GM21447 (cell line): ENCODE measurements around the gene XPA.
"Not testable (repeated sequence)": the region's sequence is repeated elsewhere in the genome, so short reads cannot be mapped to it uniquely, and the experiment has no call there.

Experiments used
- ATAC-seq: cut with Tn5 transposase; IDR thresholded peaks from one replicate; pipeline ENCODE4 v1.9.1; 2021; ENCODE audit not compliant: unreplicated experiment

XPA gene

DNA sequence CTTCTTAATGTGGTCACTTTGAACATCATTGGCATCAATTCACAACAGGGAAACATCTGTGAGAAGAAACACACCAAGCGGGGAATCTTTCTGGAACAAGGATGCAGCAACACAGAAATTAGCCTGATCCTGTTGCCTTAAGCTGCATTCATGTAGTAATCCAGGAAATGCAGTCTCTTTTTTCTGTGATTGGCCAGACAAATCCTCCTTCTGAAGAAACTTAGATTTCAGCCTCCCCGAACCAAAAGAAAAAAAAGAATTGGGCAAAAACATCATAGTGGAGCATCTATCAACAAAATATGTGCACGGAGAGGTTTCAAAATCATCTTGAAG lies 7.2 kb upstream of the XPA start:
- no peak for ATAC-seq

DNA sequence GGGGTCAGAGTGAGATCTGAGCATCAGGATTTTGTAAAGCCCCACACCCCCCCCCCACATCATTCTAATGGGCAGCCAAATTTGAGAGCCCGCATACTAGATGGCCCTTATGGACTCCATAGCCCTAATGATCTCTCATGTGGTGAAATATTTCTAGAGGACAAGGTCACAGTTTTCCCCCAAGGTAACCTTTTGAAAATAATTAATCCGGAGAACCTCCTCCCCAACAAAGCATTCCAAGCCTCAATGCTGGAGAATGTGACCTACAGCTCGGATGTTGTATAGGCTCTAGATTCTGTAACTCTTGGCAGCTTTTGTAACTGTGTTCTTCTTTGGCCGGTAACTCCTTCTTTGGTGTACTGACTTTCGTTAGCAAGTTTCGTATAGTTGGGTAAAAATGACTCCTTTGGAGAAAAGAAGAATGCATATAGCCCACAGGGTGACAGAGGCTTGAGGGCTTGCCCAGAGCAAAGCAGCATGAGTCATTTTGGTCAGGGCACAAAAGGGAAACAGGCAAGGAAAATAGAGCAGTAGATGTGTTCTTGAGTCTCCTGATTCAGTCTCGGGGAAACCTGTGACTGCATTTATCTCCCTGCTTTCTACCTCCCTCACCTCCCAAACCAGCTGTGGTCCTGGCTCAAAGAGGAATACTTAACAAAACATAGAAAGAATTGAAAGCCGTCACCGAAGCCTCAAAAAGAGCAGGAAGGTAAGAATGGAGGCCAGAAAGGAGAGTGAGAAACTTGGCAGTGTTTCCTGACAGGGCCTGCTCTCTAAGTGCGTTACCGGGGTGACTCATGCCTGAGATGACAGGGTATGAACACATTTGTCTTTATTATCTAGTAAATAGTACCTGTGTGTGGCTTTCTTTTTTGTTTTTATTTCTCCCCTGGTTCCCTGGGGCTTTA lies 6.6 kb upstream of the XPA start:
- peak; percentile 57 for ATAC-seq

DNA sequence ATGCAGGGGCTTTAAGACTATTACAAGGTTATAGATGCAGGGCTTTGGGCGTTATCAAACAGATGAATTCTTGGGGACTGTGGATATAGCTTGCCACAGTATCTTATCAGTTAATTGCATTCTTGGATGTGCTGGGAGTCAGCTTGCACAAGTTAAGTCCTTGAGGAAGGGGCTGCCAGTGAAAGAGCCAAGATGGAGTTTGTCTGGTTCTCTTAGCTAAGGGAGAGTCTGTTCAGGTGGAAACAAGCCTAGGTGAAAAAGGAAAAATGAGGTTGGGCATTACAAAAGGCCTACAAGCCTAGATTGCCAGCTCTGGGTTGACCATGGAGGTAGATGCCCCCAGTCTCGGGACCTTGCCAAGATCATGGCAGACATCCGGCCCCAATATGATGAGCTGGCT lies 2.7 kb upstream of the XPA start:
- ATAC-seq, result not testable (repeated sequence)

DNA sequence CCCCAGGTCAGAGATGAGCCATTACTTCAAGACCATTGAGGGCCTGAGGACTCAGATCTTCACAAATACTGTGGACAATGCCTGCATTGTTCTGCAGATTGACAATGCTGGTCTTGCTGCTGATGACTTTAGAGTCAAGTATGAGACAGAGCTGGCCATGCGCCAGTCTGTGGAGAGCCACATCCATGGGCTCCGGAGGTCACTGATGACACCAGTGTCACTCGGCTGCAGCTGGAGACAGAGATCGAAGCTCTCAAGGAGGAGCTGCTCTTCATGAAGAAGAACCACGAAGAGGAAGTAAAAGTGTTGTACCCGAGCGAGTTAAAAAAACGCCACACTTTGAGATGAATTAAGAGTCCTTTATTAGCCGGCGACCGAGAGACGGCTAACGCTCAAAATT lies 2.1 kb upstream of the XPA start:
- ATAC-seq, result not testable (repeated sequence)

DNA sequence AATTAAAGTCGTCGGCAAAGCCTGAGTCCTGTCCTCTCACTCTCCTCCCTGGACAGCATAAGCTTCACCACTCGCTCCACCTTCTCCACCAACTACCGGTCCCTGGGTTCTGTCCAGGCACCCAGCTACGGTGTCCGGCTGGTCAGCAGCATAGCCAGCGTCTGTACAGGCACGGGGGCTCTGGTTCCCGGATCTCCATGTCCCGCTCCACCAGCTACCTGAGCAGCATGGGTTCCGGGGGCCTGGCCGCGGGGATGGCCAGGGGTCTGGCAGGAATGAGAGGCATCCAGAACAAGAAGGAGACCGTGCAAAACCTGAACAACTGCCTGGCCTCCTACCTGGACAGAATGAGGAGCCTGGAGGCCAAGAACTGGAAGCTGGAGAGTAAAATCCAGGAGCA lies 1.7 kb upstream of the XPA start:
- no peak for ATAC-seq

DNA sequence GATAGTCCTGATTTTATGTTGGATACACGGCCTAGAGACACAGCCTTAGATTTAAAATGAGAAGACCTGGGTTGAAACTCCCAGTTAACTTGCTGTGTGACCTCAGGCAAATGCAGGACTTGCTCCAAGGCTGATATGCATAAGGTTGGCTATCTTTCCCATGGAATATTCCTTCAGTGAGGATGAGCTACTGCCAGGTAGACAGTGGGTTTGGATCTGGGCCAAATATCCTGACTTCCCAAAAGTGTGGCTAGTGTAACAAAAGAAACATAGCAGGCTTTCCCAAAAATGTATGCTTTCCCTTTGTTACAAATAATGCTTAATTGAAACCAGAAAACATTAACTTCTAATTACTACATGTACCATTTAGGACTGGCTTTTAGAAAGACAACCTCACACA lies 697 bp upstream of the XPA start:
- no peak for ATAC-seq

DNA sequence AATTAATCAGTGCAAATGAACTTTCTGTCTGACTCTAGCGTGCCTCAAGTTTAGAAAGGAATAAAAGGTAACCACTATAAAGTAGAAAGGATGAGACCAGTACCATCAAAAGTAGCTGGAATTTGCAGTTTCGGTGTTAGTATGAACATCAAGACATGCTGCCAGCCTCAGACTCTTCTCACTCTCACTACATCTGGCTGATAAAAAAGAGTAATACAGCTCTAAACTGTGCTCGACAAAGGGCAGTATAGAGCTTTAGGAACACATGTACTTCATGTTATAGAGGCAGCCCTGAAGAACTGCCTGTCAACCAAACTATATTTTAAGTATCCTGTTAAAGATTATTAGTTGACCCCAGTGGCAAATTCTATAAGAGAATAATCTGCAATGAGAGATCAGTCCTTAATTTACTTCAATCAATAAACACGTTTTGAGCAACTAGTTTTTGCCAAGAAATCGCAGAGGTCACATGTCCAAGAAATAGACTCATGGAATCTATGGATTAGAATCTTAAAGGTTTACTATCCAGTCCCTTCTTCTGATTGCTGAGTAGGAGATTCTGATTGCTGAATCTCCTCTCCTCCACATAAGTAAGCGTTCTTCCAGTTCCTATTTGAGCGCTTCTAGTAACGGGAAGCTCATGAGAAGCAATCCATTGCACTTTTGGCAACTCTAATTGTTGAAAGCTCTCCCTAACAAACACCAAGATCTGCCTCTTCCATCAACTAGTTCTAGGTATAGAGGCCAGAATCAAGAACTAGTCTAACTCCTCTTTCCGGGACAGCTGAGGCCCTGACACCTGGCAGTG lies 941 bp downstream of the XPA start:
- no peak for ATAC-seq

DNA sequence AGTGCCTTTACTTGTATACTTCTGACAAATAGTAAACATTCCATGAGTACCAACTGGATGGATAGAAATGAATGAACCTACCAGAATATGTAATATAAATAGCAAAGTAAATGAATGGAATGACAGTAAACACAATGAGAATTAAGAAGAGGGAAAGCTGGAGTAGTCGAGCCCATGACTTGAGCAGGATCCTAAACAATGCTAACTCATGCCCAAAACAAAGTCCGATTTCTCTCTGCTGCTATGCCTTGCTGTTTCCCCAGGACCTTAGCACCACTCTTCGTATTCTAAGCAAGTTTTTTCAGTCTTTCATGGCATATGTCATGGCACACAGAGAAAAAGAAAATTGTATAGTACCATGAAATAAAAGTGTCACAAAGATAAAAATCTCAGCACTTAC lies 1.8 kb downstream of the XPA start:
- no peak for ATAC-seq

DNA sequence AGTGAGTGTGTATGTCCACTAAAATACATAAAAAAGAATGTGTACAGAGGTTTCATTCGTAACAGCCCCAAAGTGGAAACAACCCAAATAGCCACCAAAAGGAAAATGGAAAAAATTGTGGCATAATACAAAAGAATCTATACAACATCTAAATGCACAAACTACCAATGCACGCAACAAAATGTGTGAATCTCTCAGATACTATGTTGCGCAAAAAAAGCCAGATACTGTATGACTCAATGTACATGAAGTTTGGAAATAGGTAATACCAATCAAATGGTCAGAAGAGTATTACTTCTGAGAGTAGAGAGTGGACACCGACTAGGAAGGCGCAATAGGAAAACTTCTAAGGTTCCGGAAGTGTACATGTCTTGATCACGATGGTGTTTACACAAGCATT lies 2.4 kb downstream of the XPA start:
- no peak for ATAC-seq

DNA sequence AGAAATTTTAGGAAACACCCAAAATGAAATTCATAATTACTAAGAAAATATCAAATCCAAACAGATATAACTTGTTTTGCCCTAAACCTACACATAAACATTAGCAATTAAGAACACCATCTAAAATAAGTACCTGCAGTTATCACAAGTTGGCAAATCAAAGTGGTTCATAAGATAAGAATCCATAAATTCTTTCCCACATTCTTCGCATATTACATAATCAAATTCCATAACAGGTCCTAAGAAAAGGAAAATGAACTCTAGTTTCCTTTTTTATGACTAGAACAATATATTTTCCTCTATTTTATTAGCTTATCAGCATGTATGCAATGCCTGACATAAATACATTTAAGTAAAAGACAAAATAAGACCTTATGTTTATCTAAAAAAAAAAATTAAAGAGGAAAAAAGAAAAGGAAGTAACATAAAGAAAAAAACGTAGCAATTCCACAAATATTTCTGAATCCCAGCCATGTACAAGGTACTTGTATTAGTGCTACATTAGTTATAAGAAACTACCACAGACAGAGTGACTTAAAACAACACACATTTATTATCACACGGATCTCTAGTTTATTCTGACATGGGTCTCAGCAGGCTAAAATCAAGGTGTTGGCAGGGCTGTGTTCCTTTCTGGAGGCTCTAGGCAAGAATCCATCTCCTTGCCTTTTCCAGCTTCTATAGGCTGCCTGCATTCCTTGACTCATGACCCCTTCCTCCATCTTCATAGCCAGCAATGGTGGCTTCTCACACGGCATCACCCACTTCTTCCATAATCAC lies 7.5 kb downstream of the XPA start:
- no peak for ATAC-seq

DNA sequence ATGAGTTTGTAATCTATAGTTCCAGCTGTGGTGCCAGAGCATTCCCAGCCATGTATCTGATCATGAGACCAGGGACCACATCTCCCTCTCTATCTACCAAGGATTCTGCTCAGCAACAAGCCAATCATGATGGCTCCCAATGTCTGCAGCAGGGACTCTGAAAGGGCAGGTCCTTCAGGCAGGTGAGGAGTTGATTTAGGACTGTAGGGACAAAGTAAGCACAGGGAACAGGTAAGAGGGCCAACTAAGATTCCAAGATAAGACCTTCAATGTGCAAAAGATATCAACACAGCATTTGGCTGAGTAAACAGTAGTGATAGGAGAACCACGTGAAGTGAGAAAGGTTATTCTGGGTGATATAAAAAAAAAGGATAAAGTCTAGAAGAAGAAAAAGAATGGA lies 8.5 kb downstream of the XPA start:
- no peak for ATAC-seq

DNA sequence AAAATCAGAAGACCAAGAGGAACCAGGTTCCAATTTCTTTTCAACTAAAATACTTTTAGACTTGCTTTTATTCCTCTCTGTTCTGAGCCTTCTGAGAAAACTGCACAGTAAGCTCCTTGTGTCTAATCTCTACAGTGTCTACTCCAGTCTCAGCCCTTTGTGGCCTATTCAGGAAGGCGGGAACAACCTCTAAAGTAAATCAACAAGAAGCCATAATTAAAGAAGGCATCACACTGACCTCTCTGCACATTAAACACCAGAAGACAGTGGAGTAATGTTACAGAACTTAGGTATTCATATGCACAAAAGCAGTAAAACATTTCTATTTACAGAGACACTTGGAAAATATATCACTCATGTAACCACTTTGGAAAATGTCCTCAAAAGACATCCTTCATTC lies 14.9 kb downstream of the XPA start:
- ATAC-seq, result no peak

DNA sequence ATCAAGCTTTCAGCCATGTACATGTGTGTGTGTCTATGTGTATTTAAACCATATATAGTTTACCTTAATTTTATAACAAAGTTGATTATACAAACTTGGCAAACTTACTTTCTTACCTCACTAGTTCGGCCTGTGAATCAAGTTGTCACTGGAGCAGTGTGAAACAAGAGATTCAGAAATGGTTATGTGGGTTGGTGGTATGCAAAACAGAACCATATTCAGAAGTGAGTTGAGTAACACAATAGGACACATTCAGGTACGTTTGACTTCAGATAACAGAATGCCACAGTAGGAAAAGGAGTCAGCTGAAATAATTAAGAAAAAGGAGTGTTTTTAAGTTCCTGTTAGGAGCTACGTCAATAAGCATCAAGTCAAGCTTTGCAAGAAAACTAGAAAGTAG lies 21.5 kb downstream of the XPA start:
- ATAC-seq, result no peak

DNA sequence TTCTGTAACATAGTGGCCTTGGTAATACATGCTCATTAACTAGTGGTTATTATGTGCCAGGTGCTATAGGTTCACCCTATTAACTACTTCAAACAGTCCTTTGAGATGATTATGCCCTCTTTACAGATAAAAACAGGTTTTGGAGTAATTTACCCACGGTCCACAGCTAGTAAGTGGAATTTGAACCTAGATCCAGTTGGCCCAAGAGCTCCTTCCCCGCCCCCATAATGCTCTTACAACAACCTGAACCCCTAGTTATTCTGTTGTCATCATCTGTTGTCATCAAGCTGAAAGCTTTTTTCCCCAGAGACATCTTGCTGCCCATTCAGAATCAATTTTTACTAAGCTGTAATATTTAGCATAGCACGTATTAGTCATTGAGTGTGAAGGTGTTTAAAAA lies 23.2 kb downstream of the XPA start:
- no peak for ATAC-seq

DNA sequence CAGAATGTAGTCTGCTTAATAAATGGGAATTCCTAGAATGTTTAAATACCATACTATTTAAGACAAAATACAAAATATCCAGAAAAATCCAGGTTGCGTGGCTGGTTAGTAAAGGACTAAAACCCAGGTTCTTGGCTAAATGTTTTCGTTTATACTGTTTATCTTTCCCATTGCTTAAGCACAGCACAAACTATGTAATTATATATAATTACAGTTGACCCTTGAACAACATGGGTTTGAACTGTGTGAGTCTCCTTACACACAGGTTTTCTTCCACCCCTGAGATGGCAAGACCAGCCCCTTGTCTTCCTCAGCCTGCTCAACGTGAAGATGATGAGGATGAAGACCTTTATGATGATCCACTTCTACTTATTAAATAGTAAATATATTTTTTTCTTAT lies 24.7 kb downstream of the XPA start:
- no peak for ATAC-seq

DNA sequence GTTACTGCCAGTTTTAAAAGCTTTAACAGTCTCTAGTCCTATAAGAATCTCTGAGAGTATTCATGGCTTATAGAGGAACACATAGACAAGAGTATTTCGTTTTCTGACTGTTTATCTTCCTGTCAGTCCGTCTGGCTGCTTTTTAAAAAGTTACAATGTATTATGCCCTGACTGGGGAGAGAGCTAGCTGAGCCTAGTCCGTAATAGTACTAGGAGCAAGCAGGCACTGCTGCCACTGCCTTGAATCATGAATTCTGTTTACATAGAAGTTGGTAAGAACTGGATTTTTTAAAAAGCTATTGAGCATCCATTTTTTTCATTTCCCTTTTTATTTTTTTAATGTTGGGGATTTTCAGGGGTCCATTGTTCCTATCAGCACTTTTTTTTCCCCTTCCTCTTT lies 26.6 kb downstream of the XPA start:
- ATAC-seq, result no peak

DNA sequence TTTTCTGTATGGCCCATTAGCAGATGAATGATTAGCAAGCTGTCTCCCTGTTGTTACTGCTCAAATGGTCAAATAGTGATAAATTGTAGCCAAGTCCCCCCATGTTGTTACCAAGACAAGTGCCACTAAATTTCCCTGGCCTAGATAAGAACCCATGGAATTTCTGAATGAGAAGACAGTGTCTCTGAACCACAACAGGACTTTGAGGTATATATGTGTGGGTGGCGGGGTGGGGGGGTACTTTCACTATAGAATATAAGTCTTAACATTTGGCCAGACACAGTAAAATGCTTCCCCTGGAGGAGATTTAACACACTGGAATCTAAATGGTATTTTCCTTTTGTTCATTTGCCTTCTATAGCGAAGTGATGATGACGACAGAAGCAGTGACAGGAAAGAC lies 28.7 kb downstream of the XPA start:
- ATAC-seq, result no peak

DNA sequence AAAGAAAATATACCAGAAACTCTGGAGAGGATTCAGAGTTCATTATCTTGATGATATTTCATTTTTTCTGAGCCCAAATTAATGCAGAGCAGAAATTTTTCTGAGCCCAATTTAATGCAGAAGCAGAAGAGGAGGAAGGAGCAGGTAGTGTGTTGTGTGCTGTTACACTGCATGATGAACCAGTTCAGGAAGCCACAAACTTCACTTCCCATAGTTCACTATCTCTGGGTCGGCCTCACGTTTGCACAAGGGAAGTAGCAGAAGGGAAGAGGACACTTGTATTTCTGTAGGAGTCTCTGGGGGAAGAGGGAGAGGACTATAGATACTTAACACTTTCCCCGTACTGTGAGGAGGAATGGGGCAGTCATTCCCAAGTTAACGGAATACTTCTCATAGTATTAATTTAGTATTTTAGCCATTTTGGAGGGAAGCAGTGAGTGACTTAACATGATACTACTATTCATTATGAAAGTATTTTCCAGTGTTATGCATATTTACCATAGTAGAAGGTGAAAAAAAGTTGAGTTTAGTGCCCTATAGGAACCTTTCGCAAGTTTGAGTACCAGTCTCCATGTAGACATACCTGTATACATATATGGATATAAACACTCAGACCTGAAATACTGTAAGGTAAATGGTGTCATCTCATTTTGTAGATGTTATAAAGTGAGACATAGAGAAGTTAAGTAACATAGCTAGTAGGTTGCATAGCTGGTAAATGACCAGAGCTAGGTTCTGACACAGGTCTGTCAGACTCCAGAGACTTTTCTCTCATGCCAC lies 30.0 kb downstream of the XPA start:
- no peak for ATAC-seq

DNA sequence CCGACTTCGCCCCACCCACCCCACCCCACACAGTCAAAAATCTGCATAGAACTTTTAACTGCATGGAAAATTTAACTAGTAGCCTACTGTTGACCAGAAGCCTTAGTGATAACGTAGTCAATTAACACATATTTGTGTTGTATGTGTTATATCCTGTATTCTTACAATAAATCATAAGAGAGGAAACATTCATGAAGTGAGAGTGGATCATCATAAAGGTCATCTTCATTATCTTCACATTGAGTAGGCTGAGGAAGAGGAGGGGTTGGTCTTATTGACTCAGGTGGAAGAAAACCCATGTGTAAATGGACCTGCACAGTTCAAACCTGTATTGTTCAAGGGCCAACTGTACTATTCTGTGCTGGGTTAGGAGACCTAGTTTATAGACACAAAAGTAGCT lies 31.4 kb downstream of the XPA start:
- no peak for ATAC-seq

DNA sequence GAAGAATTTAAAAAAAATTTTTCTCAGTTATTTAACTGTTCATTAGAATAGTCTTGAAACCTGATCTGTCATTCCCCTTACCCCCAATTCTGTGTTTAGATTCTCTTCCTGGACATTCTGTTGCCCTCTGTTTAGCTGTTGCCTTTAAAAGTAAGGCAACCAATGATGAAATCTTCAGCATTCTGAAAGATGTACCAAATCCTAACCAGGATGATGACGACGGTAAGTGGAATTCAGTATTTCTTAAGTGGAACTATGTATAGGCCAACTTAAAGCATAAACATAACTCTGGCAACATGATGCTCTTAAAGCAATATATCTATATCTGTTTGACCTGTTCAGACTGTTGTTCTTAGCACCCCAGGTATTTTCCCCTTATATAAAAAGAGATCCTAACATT lies 36.3 kb downstream of the XPA start:
- no peak for ATAC-seq

DNA sequence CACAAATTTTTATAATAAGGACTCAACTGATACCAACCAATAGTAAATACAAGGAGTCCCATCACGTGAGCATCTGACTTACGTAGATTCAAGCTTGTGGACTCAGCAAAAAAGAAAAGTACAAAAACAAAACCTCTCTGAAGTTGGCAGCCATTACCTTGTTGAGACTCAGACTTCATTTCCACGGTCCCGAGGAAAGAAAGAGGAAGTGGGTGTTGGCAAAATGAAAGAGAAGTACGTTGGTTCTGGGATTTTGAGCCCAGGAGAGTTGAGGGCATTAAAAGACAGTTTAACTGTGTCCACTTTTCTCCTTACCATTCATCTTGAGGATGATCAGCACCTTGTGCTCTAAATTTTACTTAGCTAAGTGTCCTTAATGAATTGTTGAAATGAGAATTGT lies 36.8 kb downstream of the XPA start:
- ATAC-seq, result no peak
